Pancreas (tissue), 10 donors: ENCODE results near the gene EVI5. TPM values are rescaled to one million over a fixed set of nuclear protein-coding genes. Genes with fewer than 3 reads are reported as not detected.
"Not testable (repeated sequence)": the region's sequence is repeated elsewhere in the genome, so short reads cannot be mapped to it uniquely, and the experiment has no call there.

Experiments
- ATAC-seq, 4 donors: fragments of 200-7000 bp; cut with Tn5 transposase; one replicate each; pipeline versions ENCODE4 v1.8.0 to v1.9.1; 2020; ENCODE audit warnings: mild to moderate bottlenecking in 4 of 4, moderate library complexity in 4 of 4
- DNase-seq, 6 donors: peaks; one replicate each; pipeline ENCODE4 v3.0.0-alpha.2; 2020
- FAIRE-seq: peaks from 2 replicates; lab custom pipeline; 2012; peaks lifted over from hg19 to GRCh38; lab: Jason Lieb, UNC
- H3K27ac ChIP-seq, 4 donors: fragments of 200-600 bp; sonication (generic); 1 replicate in 3 of 4; 2 replicates in 1 of 4; pipeline versions ENCODE4 v1.5.0 to v1.8.0; 2020
- H3K27me3 ChIP-seq, 4 donors: fragments of 200-600 bp; one replicate each; pipeline ENCODE4 v1.8.0; 2021
- H3K36me3 ChIP-seq, 3 donors: fragments of 200-600 bp; sonication (generic) in 1 of 3; one replicate each; pipeline versions ENCODE4 v1.5.0 to v1.8.0; 2020 to 2021
- H3K4me1 ChIP-seq, 3 donors: fragments of 200-600 bp; one replicate each; pipeline ENCODE4 v1.8.0; 2021
- H3K4me3 ChIP-seq, 4 donors: fragments of 200-600 bp; sonication (generic) in 2 of 4; one replicate each; pipeline versions ENCODE4 v1.5.0 to v1.8.0; 2020 to 2021
- H3K9me3 ChIP-seq, 4 donors: fragments of 200-600 bp; one replicate each; pipeline ENCODE4 v1.8.0; 2021
- WGBS, 2 donors: extraction: QIAGEN DNeasy Blood & Tissue Kit; methylation state at CpG; one replicate each; pipeline ENCODE4 v1.1.7; 2013; 5-methylcytosine and 5-hydroxymethylcytosine counted together
- intact Hi-C, 3 donors: fragments of 100-400 bp; cut with DNase I; formaldehyde crosslinking; loops; one replicate each; pipeline versions ENCODE4 v1.11.1 to v1.14.2; 2022
- polyA plus RNA-seq, 2 donors: library from polyadenylated mRNA; stranded (reverse); fragments of 200-250 nt; gene quantifications; one replicate each; pipeline ENCODE4 v1.2.3, GENCODE V29; 2013
- total RNA-seq, 6 donors: library from RNA; stranded (reverse); fragmentation: NEBNext Ultra II Directional in 4 of 6; extraction: Animal tissue kit (Norgen Biotek cat#: 25700) in 4 of 6; gene quantifications; one replicate each; pipeline versions ENCODE4 v1.2.1 to v1.2.4, GENCODE V29; 2021 to 2023
- TF ChIP-seq, protein P1 (sequence below), 4 donors: fragments of 200-600 bp; sonication (generic) in 3 of 4; IDR thresholded peaks; one replicate each; pipeline versions ENCODE4 v1.5.0 to v1.8.0; 2021; ENCODE audit warnings: antibody characterized with exemption in 4 of 4
- donor health status: healthy with polysubstance abuse.
- donor health status: DM: no; HTN: no; CAD: no; lungs with moderate emphysema.
- donor health status: DM: no; HTN: no; CAD: no.
- donor health status: control.
- donor health status: control.
- donor health status: Bipolar disorder and iron deficiency.
- donor health status: DM: yes; HTN: yes; CAD: no.
- donor health status: DM: no; HTN: no; CAD: no.
- donor health status: DM: no; HTN: no; CAD: no.
- donor health status: DM: yes; HTN: yes; CAD: no.

EVI5 gene
- total and polyA plus RNA-seq, 8 donors: 3.3 to 21.7 (median 12.7) TPM

DNA sequence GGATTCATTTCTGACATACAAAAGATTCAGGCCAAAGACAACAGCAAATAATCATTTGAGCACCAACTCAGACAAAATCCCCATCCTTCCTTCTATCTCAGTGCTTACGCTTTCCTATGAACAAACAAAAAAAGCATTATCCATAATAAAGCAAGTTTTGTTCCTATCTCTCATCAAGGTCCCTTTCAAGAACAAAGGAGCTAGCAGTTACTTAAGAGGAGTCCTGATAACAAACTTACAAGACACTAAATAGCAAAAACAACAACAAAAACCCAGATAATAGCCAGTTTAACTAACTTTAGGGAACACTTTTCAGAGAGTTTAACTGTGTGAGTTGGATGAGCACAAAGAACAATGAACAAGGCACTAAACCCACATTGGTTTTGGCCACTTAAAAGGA, 10.5 kb downstream of the EVI5 start:
- intact Hi-C loops: no loop called here
- H3K27ac ChIP-seq: no peak overlapping the region
- no peak for FAIRE-seq
- H3K27me3 ChIP-seq: no peaks in the 10 kb centered on the region
- no peaks in the 10 kb centered on the region for H3K36me3 ChIP-seq
- H3K4me3 ChIP-seq: no peak overlapping the region
- H3K4me1 ChIP-seq: peaks cover 0 to 7% (median 5%) of the 10 kb centered on the region in 3 donors
- no peaks in the 10 kb centered on the region for H3K9me3 ChIP-seq
- no peak for ATAC-seq
- TF ChIP-seq, protein P1, sequence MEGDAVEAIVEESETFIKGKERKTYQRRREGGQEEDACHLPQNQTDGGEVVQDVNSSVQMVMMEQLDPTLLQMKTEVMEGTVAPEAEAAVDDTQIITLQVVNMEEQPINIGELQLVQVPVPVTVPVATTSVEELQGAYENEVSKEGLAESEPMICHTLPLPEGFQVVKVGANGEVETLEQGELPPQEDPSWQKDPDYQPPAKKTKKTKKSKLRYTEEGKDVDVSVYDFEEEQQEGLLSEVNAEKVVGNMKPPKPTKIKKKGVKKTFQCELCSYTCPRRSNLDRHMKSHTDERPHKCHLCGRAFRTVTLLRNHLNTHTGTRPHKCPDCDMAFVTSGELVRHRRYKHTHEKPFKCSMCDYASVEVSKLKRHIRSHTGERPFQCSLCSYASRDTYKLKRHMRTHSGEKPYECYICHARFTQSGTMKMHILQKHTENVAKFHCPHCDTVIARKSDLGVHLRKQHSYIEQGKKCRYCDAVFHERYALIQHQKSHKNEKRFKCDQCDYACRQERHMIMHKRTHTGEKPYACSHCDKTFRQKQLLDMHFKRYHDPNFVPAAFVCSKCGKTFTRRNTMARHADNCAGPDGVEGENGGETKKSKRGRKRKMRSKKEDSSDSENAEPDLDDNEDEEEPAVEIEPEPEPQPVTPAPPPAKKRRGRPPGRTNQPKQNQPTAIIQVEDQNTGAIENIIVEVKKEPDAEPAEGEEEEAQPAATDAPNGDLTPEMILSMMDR (IDR thresholded peaks at IDR 0.05): no peak
- 57 to 75% methylated on average over 1 of the region's 1 CpG for WGBS, 2 donors
- no peak for DNase-seq

DNA sequence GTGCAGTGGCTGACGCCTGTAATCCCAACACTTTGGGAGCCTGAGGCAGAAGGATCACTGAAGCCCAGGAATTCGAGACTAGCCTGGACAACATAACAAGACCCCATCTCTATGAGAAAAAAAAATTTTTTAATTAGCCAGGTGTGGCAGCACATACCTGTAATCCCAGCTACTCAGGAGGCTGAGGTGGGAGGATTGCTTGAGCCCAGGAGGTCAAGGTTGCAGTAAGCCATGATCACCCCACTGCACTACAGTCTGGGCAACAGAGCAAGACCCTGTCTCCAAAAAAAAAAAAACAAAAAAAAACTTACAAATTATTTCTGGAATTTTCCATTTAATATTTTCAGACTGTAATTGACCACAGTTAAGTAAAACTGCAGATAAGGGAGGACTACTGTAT, 11.2 kb downstream of the EVI5 start:
- H3K36me3 ChIP-seq, DNase-seq, H3K9me3 ChIP-seq, H3K4me1 ChIP-seq, H3K4me3 ChIP-seq, H3K27ac ChIP-seq, H3K27me3 ChIP-seq, FAIRE-seq, intact Hi-C loops, ATAC-seq: not testable (repeated sequence)
- WGBS, 2 donors: 93% methylated on average over 2 of the region's 2 CpGs

DNA sequence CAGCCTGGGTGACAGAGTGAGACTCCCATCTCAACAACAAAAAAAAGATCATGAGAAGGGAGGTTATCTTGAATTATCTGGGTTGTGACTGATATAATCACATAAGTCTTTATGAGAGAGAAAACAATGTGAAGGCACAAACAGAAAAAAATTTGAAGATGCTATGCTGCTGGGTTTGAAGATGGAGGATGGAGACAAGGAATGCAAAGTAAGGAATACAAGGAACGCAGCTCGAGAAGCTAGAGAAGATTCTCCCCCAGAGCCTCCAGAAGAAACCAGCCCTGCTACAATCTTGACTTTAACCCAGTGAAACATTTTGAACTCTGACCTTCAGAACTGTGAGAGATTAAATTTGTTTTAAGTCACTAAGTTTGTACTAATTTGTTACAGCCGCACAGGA, 15.1 kb downstream of the EVI5 start:
- no peak for ATAC-seq
- H3K27ac ChIP-seq: no peak overlapping the region
- H3K4me1 ChIP-seq: peaks cover 0 to 7% (median 5%) of the 10 kb centered on the region in 3 donors
- H3K4me3 ChIP-seq: no peak overlapping the region
- 93 to 95% methylated on average over 3 of the region's 3 CpGs for WGBS, 2 donors
- DNase-seq: no peak
- no peak for FAIRE-seq
- no peaks in the 10 kb centered on the region for H3K27me3 ChIP-seq
- H3K36me3 ChIP-seq: no peaks in the 10 kb centered on the region
- intact Hi-C loops: no loop called here
- TF ChIP-seq, protein P1 (IDR thresholded peaks at IDR 0.05): no peak
- no peaks in the 10 kb centered on the region for H3K9me3 ChIP-seq

DNA sequence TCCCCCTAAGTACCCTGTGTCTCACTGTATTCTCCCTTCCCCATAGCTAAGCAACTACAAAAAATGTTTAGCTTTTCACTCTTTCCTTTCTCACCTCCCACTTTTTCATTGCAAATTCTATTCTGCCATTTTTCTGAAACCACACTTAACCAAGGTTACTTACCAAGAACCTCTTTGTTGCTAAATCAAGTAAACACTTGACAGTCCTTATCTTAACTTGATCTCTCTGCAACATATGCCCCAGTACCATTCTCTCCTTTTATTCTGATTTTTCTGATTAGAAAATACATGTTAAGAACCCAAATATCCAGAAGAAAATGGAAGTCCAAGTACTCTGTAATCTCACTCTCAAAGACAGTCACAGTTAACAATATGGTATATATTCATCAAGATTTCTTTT, 16.0 kb downstream of the EVI5 start:
- H3K36me3 ChIP-seq: no peaks in the 10 kb centered on the region
- no peaks in the 10 kb centered on the region for H3K27me3 ChIP-seq
- H3K4me1 ChIP-seq: peaks cover 0 to 1% (median under 1%) of the 10 kb centered on the region in 3 donors
- H3K9me3 ChIP-seq: no peaks in the 10 kb centered on the region
- H3K27ac ChIP-seq: no peak overlapping the region
- H3K4me3 ChIP-seq: no peak overlapping the region
- intact Hi-C loops: no loop called here
- DNase-seq: no peak
- no peak for FAIRE-seq
- no peak for ATAC-seq
- TF ChIP-seq, protein P1 (IDR thresholded peaks at IDR 0.05): no peak

DNA sequence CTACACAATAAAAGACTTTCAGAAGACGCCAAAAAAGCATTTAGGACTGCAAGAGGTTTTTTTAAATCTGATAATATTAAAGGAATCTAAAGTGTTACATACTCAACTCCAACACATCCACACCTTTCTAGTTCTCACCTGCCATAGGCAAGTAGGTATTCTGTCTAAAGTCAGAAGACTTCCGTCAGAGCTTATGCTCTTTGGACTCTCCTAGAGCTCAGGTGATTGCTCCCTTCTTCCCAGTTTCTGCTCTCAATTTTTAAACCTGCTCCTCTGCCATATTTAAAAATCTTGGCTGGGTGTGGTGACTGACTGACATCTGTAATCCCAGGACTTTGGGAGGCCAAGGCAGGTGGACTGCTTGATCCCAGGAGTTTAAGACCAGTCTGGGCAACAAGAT, 16.6 kb downstream of the EVI5 start:
- DNase-seq: no peak
- H3K27me3 ChIP-seq: no peaks in the 10 kb centered on the region
- H3K36me3 ChIP-seq: no peaks in the 10 kb centered on the region
- TF ChIP-seq, protein P1 (IDR thresholded peaks at IDR 0.05): no peak
- no peak for FAIRE-seq
- H3K4me3 ChIP-seq: no peak overlapping the region
- H3K4me1 ChIP-seq: no peaks in the 10 kb centered on the region
- H3K27ac ChIP-seq: no peak overlapping the region
- ATAC-seq: no peak
- 87 to 88% methylated on average over 2 of the region's 2 CpGs for WGBS, 2 donors
- H3K9me3 ChIP-seq: no peaks in the 10 kb centered on the region
- intact Hi-C loops: no loop called here
